Neural cell (in vitro differentiated cells): Measurements from ENCODE around the gene RAB3D.

Experiments used
- CTCF ChIP-seq: fragments of 450-650 bp; IDR thresholded peaks from 2 replicates; pipeline ENCODE4 v1.5.1; 2014; ENCODE audit warnings: antibody characterized with exemption, mild to moderate bottlenecking, moderate library complexity; ENCODE audit not compliant: poor library complexity, severe bottlenecking
- EP300 ChIP-seq: fragments of 450-650 bp; conservative IDR thresholded peaks from 2 replicates; pipeline ENCODE4 v1.6.1; 2014; ENCODE audit warnings: antibody characterized with exemption, mild to moderate bottlenecking, moderate library complexity; ENCODE audit not compliant: poor library complexity, severe bottlenecking
- EZH2 ChIP-seq: fragments of 200-600, 300-800 bp; shearing (Covaris generic), sonication (generic); IDR thresholded peaks from 2 replicates; pipeline ENCODE4 v1.6.1; 2014; ENCODE audit warnings: antibody characterized with exemption, low read length, borderline replicate concordance, mild to moderate bottlenecking; ENCODE audit not compliant: insufficient read depth, poor library complexity, severe bottlenecking
- POLR2AphosphoS5 ChIP-seq: IDR thresholded peaks from 2 replicates; pipeline ENCODE4 v1.6.1; 2012

GRCh38 chr19:11377237-11377636, 37.8 kb upstream of the RAB3D start:
- no peak for TF ChIP-seq EZH2
- no peak for TF ChIP-seq CTCF
- no peak for TF ChIP-seq POLR2AphosphoS5
- TF ChIP-seq EP300, result no peak
